ENCODE results near the gene TBC1D10B. TPM values are rescaled to one million over a fixed set of nuclear protein-coding genes. Genes with fewer than 3 reads are reported as not detected.
"Not testable (repeated sequence)": the region's sequence is repeated elsewhere in the genome, so short reads cannot be mapped to it uniquely, and the experiment has no call there.

Gene TBC1D10B
- total RNA-seq, 2 donors from 2014 or later: 45.0 to 62.3 TPM

DNA sequence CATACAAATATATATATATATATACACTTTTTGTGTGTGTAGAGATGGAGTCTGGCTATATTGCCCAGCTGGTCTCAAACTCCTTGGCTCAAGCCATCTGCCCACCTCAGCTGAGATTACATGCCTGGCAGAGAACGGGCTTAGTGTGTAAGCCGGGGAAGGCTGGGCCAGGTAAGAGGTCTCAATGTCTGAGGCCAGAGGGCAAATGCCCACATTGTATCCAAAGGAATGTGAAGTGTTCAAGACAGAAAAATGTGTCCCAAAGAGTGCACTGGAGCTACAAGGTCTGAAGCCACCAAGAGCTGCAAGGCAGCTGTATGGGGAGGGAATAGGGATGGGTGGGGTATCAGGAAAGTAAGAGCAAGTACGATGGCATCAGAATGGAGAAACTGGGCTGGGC is 24.0 kb downstream of the TBC1D10B start:
- H3K36me3 ChIP-seq: no peaks in the 10 kb centered on the region
- DNase-seq: no peak
- no peak overlapping the region for H3K9ac ChIP-seq (ENCODE audit: low read depth in 2 of 2, low read length in 2 of 2)
- no peaks in the 10 kb centered on the region for H3K9me3 ChIP-seq
- H3K27ac ChIP-seq: no peak overlapping the region
- TF ChIP-seq, protein P1, sequence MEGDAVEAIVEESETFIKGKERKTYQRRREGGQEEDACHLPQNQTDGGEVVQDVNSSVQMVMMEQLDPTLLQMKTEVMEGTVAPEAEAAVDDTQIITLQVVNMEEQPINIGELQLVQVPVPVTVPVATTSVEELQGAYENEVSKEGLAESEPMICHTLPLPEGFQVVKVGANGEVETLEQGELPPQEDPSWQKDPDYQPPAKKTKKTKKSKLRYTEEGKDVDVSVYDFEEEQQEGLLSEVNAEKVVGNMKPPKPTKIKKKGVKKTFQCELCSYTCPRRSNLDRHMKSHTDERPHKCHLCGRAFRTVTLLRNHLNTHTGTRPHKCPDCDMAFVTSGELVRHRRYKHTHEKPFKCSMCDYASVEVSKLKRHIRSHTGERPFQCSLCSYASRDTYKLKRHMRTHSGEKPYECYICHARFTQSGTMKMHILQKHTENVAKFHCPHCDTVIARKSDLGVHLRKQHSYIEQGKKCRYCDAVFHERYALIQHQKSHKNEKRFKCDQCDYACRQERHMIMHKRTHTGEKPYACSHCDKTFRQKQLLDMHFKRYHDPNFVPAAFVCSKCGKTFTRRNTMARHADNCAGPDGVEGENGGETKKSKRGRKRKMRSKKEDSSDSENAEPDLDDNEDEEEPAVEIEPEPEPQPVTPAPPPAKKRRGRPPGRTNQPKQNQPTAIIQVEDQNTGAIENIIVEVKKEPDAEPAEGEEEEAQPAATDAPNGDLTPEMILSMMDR (IDR thresholded peaks at IDR 0.05): no peak
- H3K4me3 ChIP-seq: no peak overlapping the region
- no peaks in the 10 kb centered on the region for H3K27me3 ChIP-seq
- H3K4me1 ChIP-seq: no peaks in the 10 kb centered on the region
- intact Hi-C loops (cut with DNase I): no loop called here

- H3K27ac ChIP-seq; H3K4me3 ChIP-seq; H3K9ac ChIP-seq (ENCODE audit: low read depth in 2 of 2, low read length in 2 of 2); DNase-seq; intact Hi-C loops (cut with DNase I); H3K27me3 ChIP-seq; H3K36me3 ChIP-seq; H3K9me3 ChIP-seq; H3K4me1 ChIP-seq: not testable (repeated sequence)
These were observed 26.8 kb downstream of the TBC1D10B start for GRCh38 chr16:30343491-30343820.

- Histone ChIP-seq H3K36me3 (no peaks in the 10 kb centered on the region), H3K27ac (no peak overlapping the region), H3K4me1 (no peaks in the 10 kb centered on the region), H3K9me3 (no peaks in the 10 kb centered on the region), H3K27me3 (no peaks in the 10 kb centered on the region), H3K4me3 (no peak overlapping the region), H3K9ac (ENCODE audit: low read depth in 2 of 2, low read length in 2 of 2) (no peak overlapping the region)
- TF ChIP-seq, protein P1 (IDR thresholded peaks at IDR 0.05): no peak
- intact Hi-C loops (cut with DNase I): no loop called here
- peak; percentile 16 for DNase-seq
These were observed 27.4 kb downstream of the TBC1D10B start for GRCh38 chr16:30342751-30343490.

- H3K4me1 ChIP-seq; H3K36me3 ChIP-seq; H3K9ac ChIP-seq (ENCODE audit: low read depth in 2 of 2, low read length in 2 of 2); H3K4me3 ChIP-seq; DNase-seq; intact Hi-C loops (cut with DNase I); H3K9me3 ChIP-seq; H3K27ac ChIP-seq; H3K27me3 ChIP-seq: not testable (repeated sequence)
These were observed 28.3 kb downstream of the TBC1D10B start for GRCh38 chr16:30341971-30342370.

GRCh38 chr16:30340621-30341020 is 29.7 kb downstream of the TBC1D10B start:
- Histone ChIP-seq H3K4me1 (no peaks in the 10 kb centered on the region), H3K36me3 (no peaks in the 10 kb centered on the region), H3K9me3 (no peaks in the 10 kb centered on the region), H3K27ac (no peak overlapping the region), H3K27me3 (no peaks in the 10 kb centered on the region), H3K9ac (ENCODE audit: low read depth in 2 of 2, low read length in 2 of 2) (no peak overlapping the region), H3K4me3 (no peak overlapping the region)
- peak; percentile 16 for DNase-seq
- TF ChIP-seq, protein P1 (IDR thresholded peaks at IDR 0.05): no peak
- intact Hi-C loops (cut with DNase I): no loop called here

GRCh38 chr16:30338715-30339114 is 31.6 kb downstream of the TBC1D10B start:
- H3K36me3 ChIP-seq; H3K4me1 ChIP-seq; DNase-seq; H3K4me3 ChIP-seq; H3K9me3 ChIP-seq; H3K9ac ChIP-seq (ENCODE audit: low read depth in 2 of 2, low read length in 2 of 2); H3K27me3 ChIP-seq; intact Hi-C loops (cut with DNase I); H3K27ac ChIP-seq: not testable (repeated sequence)

DNA sequence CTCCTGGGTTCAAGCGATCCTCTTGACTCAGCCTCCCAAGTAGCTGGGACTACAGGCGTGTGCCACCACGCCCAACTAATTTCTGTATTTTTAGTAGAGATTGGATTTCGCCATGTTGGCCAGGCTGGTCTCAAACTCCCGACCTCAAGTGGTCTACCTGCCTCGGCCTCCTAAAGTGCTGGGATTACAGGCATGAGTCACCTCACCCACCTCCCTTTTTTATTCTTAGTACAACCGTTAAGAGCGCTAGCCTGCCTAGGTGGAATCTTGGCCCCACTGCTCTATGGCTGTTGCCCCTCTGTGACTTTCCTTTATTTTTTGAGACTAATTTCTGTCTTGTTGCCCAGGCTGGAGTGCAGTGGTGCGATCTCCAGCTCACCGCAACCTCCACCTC is 32.3 kb downstream of the TBC1D10B start:
- DNase-seq; H3K4me3 ChIP-seq; H3K9ac ChIP-seq (ENCODE audit: low read depth in 2 of 2, low read length in 2 of 2); intact Hi-C loops (cut with DNase I); H3K27me3 ChIP-seq; H3K9me3 ChIP-seq; H3K36me3 ChIP-seq; H3K27ac ChIP-seq; H3K4me1 ChIP-seq: not testable (repeated sequence)
